HFF-Myc (cell line): ENCODE measurements around the gene LINC01488.

Experiments
- DNase-seq: peaks from one replicate; pipeline ENCODE4 v3.0.0-alpha.2; 2011; ENCODE audit warnings: low read depth; ENCODE audit errors: extremely low read depth
- H3K4me3 ChIP-seq: replicated peaks from 2 replicates; pipeline ENCODE4 v1.5.1; 2011; ENCODE audit warnings: low read depth, mild to moderate bottlenecking, control low read depth, low read length
- CTCF ChIP-seq: IDR thresholded peaks from 2 replicates; pipeline ENCODE4 v1.5.1; 2012; ENCODE audit warnings: mild to moderate bottlenecking, low read depth, low read length, control low read depth; ENCODE audit errors: missing control alignments

The LINC01488 gene

DNA sequence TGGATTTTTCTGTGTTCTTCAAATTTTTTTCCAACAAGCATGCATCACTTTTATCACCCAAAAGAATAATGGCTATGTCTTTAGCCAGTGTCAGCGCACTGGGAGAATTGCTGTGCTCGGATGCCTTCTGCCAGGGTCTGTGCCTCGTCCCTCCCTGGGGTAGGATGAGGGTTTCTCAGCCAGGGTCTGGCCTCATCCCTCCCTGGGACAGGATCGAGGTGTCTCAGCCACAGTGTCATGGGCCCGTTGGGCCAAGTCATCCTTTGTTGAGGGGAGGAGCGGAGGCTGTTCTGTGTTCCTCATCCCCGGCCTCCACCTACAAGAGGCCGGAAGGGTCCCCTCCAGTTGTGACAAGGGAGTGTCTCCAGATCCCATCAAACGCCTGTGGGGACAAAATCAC is 22.7 kb downstream of the LINC01488 start:
- DNase-seq = no peak
- no peak for TF ChIP-seq CTCF
- no peak overlapping the region for H3K4me3 ChIP-seq

- no peak for TF ChIP-seq CTCF
- no peak overlapping the region for H3K4me3 ChIP-seq
- DNase-seq = no peak
These were observed 23.3 kb downstream of the LINC01488 start for GRCh38 chr11:69504576-69505335.

DNA sequence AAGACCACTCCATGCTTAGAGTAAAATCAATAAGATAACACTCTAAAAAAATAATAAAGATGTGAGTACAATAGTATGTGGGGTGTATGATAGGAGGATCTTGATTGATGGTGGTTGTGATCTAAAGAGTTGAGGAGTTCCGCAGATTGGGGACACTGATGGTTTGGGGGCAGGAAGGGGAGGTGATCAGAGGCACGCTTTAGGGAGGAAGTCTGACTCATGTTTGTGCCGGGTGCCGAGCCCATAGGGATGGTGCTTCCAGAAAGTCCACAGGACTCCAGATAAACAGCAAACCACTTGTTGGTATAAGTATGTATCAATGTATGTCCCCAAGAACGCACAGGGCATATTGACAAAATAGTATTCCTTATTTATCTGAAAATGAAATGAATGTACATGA is 27.5 kb downstream of the LINC01488 start:
- DNase-seq = no peak
- no peak overlapping the region for H3K4me3 ChIP-seq
- no peak for TF ChIP-seq CTCF

- DNase-seq = no peak
- no peak for TF ChIP-seq CTCF
- H3K4me3 ChIP-seq = no peak overlapping the region
These were observed 27.9 kb downstream of the LINC01488 start for GRCh38 chr11:69509381-69509780.

DNA sequence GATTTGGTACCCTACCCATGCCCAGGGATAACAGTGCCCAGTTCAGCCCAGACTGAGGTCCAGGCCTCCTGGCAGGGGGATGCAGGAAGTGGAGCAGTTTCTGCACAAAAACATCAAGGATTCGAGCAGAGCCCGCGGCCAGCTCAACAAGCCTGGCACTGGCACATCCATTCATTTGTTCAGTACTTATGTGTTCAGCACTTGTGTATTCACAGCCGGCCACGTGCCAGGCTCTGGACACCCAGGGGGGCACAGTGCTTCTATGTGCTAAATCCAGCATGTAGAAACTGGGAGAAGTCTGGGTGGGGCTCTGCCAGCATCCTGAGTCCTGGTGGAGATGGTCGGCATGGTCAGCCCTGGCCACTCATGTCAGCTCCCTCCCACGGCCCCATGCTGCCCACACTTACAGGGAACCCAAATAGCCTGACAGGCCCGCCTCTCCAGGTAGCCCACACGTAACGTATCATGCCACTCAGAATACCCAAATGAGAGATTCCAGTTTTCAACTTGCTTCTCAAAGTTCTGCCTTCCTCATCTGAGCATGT is 28.5 kb downstream of the LINC01488 start:
- no peak for TF ChIP-seq CTCF
- no peak for DNase-seq
- H3K4me3 ChIP-seq = no peak overlapping the region

DNA sequence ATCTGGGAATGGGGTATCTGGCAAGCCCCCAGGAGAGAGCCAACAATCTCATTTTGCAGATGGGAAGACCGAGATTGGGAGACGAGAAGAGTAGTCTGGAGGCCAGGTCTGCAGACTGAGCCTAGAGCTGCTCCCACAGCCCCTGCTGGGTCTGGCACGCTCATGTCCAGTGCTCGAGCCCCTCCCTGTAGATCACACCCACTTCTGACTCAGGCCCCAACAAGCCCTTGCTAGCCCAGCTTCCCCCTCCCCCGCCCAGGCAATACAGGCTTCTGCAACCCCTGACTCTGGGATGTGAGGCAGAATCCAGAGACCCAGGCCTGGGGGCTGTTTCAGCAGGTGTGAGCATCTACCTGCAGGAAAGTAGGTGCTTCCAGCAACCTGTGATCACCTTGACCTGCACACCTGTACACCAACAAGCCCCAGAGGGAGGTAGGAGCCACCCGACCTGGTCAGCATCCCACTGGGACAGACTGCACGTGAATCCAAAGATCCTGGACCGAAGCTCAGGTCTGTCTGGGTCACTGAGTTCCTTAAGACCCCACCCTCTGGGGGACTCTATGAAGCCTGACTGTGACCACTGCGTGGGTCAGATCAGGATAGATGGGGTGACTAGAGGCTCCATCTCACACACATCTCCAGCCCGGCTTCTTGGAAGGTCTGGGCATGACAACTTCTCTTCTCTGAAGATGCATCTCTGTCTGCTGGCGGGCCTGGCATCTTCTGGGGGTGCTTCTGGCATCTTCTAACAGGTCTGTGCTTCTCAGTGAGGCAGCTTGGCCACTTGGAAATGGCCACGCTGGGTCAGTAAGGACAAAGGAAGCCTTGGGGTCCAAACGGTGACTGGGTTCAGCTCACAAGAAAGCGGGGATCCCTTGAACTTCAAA is 29.3 kb downstream of the LINC01488 start:
- DNase-seq = peak; percentile 33
- TF ChIP-seq CTCF = no peak
- no peak overlapping the region for H3K4me3 ChIP-seq
